ENCODE data around the gene S100A1. TPM values are rescaled to one million over a fixed set of nuclear protein-coding genes. Genes with fewer than 3 reads are reported as not detected.
A peak's percentile ranks its signal among the peaks of the same experiment; 100 is the strongest.

The S100A1 gene
- total RNA-seq, 1 donor from 2014 or later, result not detected

GRCh38 chr1:153610811-153611301 is 17.4 kb upstream of the S100A1 start:
- H3K36me3 Mint-ChIP-seq (ENCODE audit: insufficient read depth), result peaks cover 5% of the 10 kb centered on the region
- no peaks in the 10 kb centered on the region for H3K9me3 Mint-ChIP-seq (ENCODE audit: low read depth)
- H3K4me3 Mint-ChIP-seq (ENCODE audit: low read depth), result no peak overlapping the region
- peak overlapping the region; percentile 36 for H3K27ac Mint-ChIP-seq
- peaks cover 40% of the 10 kb centered on the region for H3K4me1 Mint-ChIP-seq (ENCODE audit: low read depth)
- H3K27me3 Mint-ChIP-seq, result no peaks in the 10 kb centered on the region
- DNase-seq (ENCODE audit: low spot score, unreplicated experiment), result no peak
- TF ChIP-seq CTCF (IDR thresholded peaks at IDR 0.05; ENCODE audit: unreplicated experiment), result no peak

GRCh38 chr1:153611356-153611755 is 16.9 kb upstream of the S100A1 start:
- H3K27me3 Mint-ChIP-seq, result no peaks in the 10 kb centered on the region
- H3K4me3 Mint-ChIP-seq (ENCODE audit: low read depth), result peak overlapping the region; percentile 84
- no peak for TF ChIP-seq CTCF (IDR thresholded peaks at IDR 0.05; ENCODE audit: unreplicated experiment)
- H3K9me3 Mint-ChIP-seq (ENCODE audit: low read depth), result no peaks in the 10 kb centered on the region
- H3K4me1 Mint-ChIP-seq (ENCODE audit: low read depth), result peaks cover 41% of the 10 kb centered on the region
- H3K27ac Mint-ChIP-seq, result peak overlapping the region; percentile 87
- peaks cover 4% of the 10 kb centered on the region for H3K36me3 Mint-ChIP-seq (ENCODE audit: insufficient read depth)
- DNase-seq (ENCODE audit: low spot score, unreplicated experiment), result no peak

DNA sequence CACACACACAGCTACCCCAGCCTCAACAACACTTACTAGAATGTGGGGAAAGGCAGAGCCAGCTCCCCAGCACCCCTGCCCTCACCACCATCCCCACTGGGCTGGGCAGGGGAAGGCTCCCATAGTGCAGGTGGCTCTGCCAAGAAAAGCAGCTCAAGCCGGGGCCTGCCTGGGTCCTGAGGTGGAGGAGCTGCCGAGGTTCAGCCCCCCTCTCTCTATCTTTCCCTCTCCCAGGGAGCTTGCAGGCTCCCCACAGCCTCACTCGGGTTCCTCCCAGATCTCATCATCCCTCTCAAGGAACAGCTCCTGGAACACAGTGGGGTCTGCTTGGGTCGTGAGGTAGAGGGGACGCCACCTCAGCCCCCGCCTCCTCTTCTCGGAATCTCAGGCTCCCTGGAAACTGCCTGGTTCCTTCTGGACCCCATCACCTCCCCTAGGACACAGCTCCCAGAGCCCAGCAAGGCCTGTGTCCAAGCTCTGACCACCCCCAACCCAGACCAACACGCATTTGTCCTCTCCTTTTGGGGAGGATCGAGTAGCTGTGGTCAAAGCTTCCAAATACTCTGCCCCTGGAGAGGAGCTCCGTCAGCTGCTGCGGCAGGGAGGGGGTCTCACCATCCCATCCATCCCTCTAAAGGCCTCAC is 16.0 kb upstream of the S100A1 start:
- no peak for DNase-seq (ENCODE audit: low spot score, unreplicated experiment)
- Mint-ChIP-seq H3K27ac (peak overlapping the region; percentile 92), H3K27me3 (no peaks in the 10 kb centered on the region), H3K4me3 (ENCODE audit: low read depth) (peak overlapping the region; percentile 84), H3K36me3 (ENCODE audit: insufficient read depth) (peaks cover 2% of the 10 kb centered on the region), H3K9me3 (ENCODE audit: low read depth) (no peaks in the 10 kb centered on the region), H3K4me1 (ENCODE audit: low read depth) (peaks cover 41% of the 10 kb centered on the region)
- TF ChIP-seq CTCF (IDR thresholded peaks at IDR 0.05; ENCODE audit: unreplicated experiment), result no peak

DNA sequence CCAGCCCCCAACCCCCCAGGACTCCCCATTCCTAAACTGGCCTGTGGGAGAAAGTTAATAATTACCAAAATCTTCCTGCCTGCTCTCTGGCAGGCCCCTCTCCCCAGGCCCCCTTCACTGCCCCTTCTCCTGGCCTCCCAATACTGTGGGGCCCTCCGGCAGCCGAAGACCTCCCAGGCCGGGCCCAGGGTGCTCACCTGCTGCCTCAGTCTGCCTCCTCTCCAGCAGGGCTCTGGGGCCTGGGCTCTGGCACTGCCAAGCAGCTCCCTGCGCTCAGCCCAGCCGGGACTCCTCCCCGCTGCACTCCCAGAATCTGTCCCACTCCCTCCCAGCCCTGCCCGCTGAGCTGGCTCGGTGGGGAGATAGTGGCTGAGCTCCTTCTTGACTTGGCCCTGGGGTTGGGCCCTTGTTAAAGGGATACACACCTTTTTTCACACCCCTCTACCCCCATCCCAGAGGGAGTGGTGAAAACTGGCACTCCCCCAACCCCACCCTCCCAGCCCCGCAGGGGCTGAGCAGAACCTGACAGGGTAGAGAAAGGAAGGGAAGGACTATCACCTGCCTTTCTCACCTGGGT is 15.4 kb upstream of the S100A1 start, which contains the start of gene S100A16:
TSS of gene S100A16 (minus strand) at position 383 of the 577 bp plus-strand sequence. CDS start 4,986 bp downstream, outside the sequence.
- peaks cover 2% of the 10 kb centered on the region for H3K36me3 Mint-ChIP-seq (ENCODE audit: insufficient read depth)
- peaks cover 41% of the 10 kb centered on the region for H3K4me1 Mint-ChIP-seq (ENCODE audit: low read depth)
- peak; percentile 43 for DNase-seq (ENCODE audit: low spot score, unreplicated experiment)
- no peaks in the 10 kb centered on the region for H3K27me3 Mint-ChIP-seq
- H3K4me3 Mint-ChIP-seq (ENCODE audit: low read depth), result peak within 1 kb of the TSS; percentile 84
- H3K27ac Mint-ChIP-seq, result peak within 1 kb of the TSS; percentile 92
- H3K9me3 Mint-ChIP-seq (ENCODE audit: low read depth), result no peaks in the 10 kb centered on the region
- no peak for TF ChIP-seq CTCF (IDR thresholded peaks at IDR 0.05; ENCODE audit: unreplicated experiment)

DNA sequence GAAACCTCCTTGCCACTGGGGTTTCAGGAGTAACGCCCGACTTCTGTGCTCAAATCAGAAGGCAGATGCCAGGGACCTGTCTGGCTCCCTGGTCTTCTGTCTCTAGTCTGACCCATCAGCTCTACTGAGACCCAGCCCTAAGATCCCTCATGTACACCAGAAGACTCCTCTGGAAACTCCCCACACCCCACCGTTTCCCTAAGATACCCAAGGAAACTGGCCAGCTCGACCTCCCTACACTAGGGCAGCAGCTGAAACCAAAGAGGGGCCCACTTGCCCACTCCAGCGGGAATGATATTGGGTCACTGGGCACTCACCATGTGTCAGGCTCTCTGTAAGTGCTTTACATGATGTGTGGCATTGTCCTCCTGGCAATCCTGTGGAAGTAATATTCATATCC is 14.8 kb upstream of the S100A1 start:
- H3K27me3 Mint-ChIP-seq, result no peaks in the 10 kb centered on the region
- H3K4me1 Mint-ChIP-seq (ENCODE audit: low read depth), result peaks cover 38% of the 10 kb centered on the region
- H3K9me3 Mint-ChIP-seq (ENCODE audit: low read depth), result no peaks in the 10 kb centered on the region
- no peak for TF ChIP-seq CTCF (IDR thresholded peaks at IDR 0.05; ENCODE audit: unreplicated experiment)
- H3K36me3 Mint-ChIP-seq (ENCODE audit: insufficient read depth), result peaks cover 2% of the 10 kb centered on the region
- peak overlapping the region; percentile 45 for H3K27ac Mint-ChIP-seq
- peak overlapping the region; percentile 84 for H3K4me3 Mint-ChIP-seq (ENCODE audit: low read depth)
- DNase-seq (ENCODE audit: low spot score, unreplicated experiment), result no peak

All from progenitor cell of endocrine pancreas (in vitro differentiated cells).